B cell (primary cell): ENCODE measurements around the gene NR3C2. TPM values are rescaled to one million over a fixed set of nuclear protein-coding genes. Genes with fewer than 3 reads are reported as not detected.

Experiments
- ATAC-seq: fragments of 200-7000 bp; cut with Tn5 transposase; one replicate; pipeline ENCODE4 v1.10.0; 2021; ENCODE audit warnings: low read depth, mild to moderate bottlenecking, moderate number of reproducible peaks, moderate library complexity
- CTCF ChIA-PET: fragments of 350-600 bp; sonication (Branson Sonifier 250); formaldehyde crosslinking; loops from one replicate; lab custom pipeline; 2021; ENCODE audit warnings: antibody characterized with exemption, inconsistent platforms; lab: Charles Lee
- POLR2A ChIA-PET: fragments of 350-600 bp; sonication (Branson Sonifier 250); formaldehyde crosslinking; loops from one replicate; lab custom pipeline; 2021; ENCODE audit warnings: antibody characterized with exemption; lab: Charles Lee
- DNase-seq: peaks from one replicate; pipeline ENCODE4 v3.0.0; 2013
- H2AFZ ChIP-seq: 2 replicates; pipeline ENCODE4 v1.6.1; 2012; ENCODE audit warnings: mild to moderate bottlenecking, low read depth, low read length; ENCODE audit not compliant: insufficient read depth, poor library complexity, severe bottlenecking
- H3K27ac ChIP-seq, 2 donors: 1 replicate in 1 of 2; 2 replicates in 1 of 2; pipeline ENCODE4 v1.5.1; 2012 to 2013; ENCODE audit warnings: low read length in 2 of 2, mild to moderate bottlenecking in 2 of 2, moderate library complexity in 1 of 2
- H3K27me3 ChIP-seq, 4 experiments: fragments of 200-600 bp in 1 of 4; sonication (generic) in 1 of 4; replicated peaks in 1 of 4; 1 replicate in 2 of 4; 2 replicates in 2 of 4; pipeline versions ENCODE4 v1.6.1 to v1.7.0; 2013 to 2016; ENCODE audit warnings: low read length in 3 of 4, mild to moderate bottlenecking in 2 of 4, mixed read lengths in 1 of 4, moderate library complexity in 1 of 4; ENCODE audit not compliant: insufficient read depth in 4 of 4, control insufficient read depth in 3 of 4; ENCODE audit errors: control extremely low read depth in 1 of 4
- H3K36me3 ChIP-seq, 2 experiments: replicated peaks in 1 of 2; 1 replicate in 1 of 2; 2 replicates in 1 of 2; pipeline versions ENCODE4 v1.6.1 to v1.7.1; 2013; ENCODE audit warnings: low read length in 1 of 2; ENCODE audit not compliant: insufficient read depth in 2 of 2, control insufficient read depth in 1 of 2; ENCODE audit errors: control extremely low read depth in 1 of 2, extremely low read depth in 1 of 2
- H3K4me1 ChIP-seq, 2 donors: fragments of 200-600 bp in 1 of 2; sonication (generic) in 1 of 2; 1 replicate in 1 of 2; 2 replicates in 1 of 2; pipeline versions ENCODE4 v1.5.1 to v1.6.1; 2013 to 2017; ENCODE audit warnings: low read length in 2 of 2; ENCODE audit not compliant: control insufficient read depth in 2 of 2, insufficient read depth in 2 of 2
- H3K4me2 ChIP-seq: replicated peaks from 2 replicates; pipeline ENCODE3; 2012; ENCODE audit warnings: mild to moderate bottlenecking, low read depth, low read length; ENCODE audit not compliant: poor library complexity, severe bottlenecking
- H3K4me3 ChIP-seq, 5 experiments: fragments of 200-600 bp in 1 of 5; sonication (generic) in 1 of 5; 1 replicate in 3 of 5; 2 replicates in 2 of 5; pipeline versions ENCODE4 v1.5.1 to v1.7.0; 2011 to 2016; ENCODE audit warnings: low read length in 4 of 5, mild to moderate bottlenecking in 4 of 5, low read depth in 2 of 5, control low read depth in 1 of 5, moderate library complexity in 1 of 5; ENCODE audit not compliant: insufficient read depth in 1 of 5; ENCODE audit errors: control extremely low read depth in 1 of 5, extremely low read depth in 1 of 5
- H3K79me2 ChIP-seq: fragments of 200-600 bp; sonication (generic); one replicate; pipeline ENCODE4 v1.6.0; 2016; ENCODE audit warnings: low read length; ENCODE audit not compliant: control insufficient read depth, insufficient read depth
- H3K9ac ChIP-seq: fragments of 200-600 bp; sonication (generic); 2 replicates; pipeline ENCODE4 v1.6.1; 2017; ENCODE audit warnings: mild to moderate bottlenecking, low read length, moderate library complexity
- H3K9me3 ChIP-seq, 3 donors: one replicate each; pipeline versions ENCODE4 v1.6.1 to v1.7.1; 2013; ENCODE audit warnings: low read length in 2 of 3; ENCODE audit not compliant: control insufficient read depth in 2 of 3, insufficient read depth in 1 of 3; ENCODE audit errors: control extremely low read depth in 1 of 3
- H4K20me1 ChIP-seq: 2 replicates; pipeline ENCODE4 v1.6.0; 2012; ENCODE audit warnings: mild to moderate bottlenecking, low read length; ENCODE audit not compliant: insufficient read depth, control insufficient read depth, poor library complexity, severe bottlenecking
- H3K27ac Mint-ChIP-seq: one replicate; pipeline ENCODE4 v1.8.0; 2021; ENCODE audit warnings: mixed read lengths
- H3K27me3 Mint-ChIP-seq: one replicate; pipeline ENCODE4 v1.8.0; 2021; ENCODE audit warnings: mixed read lengths
- H3K4me1 Mint-ChIP-seq: one replicate; pipeline ENCODE4 v1.8.0; 2021; ENCODE audit warnings: mixed read lengths
- H3K4me3 Mint-ChIP-seq: one replicate; pipeline ENCODE4 v1.8.0; 2021; ENCODE audit warnings: mixed read lengths
- H3K9me3 Mint-ChIP-seq: one replicate; pipeline ENCODE4 v1.8.0; 2022; ENCODE audit warnings: mixed read lengths; ENCODE audit not compliant: insufficient read depth
- EZH2 ChIP-seq: IDR thresholded peaks from 2 replicates; pipeline ENCODE4 v1.6.1; 2012; ENCODE audit warnings: borderline replicate concordance, low read depth, mild to moderate bottlenecking, moderate library complexity, low read length; ENCODE audit not compliant: insufficient read depth, poor library complexity, severe bottlenecking
- WGBS: methylation state at CpG from one replicate; pipeline ENCODE4 v1.1.5; 2013; ENCODE audit warnings: missing lambda C conversion rate; ENCODE audit not compliant: insufficient coverage; 5-methylcytosine and 5-hydroxymethylcytosine counted together
- intact Hi-C: fragments of 100-400 bp; cut with micrococcal nuclease; formaldehyde crosslinking; loops from one replicate; pipeline ENCODE4 v1.10.0; 2022
- polyA plus RNA-seq: library from polyadenylated mRNA; depleted of rRNA; stranded (reverse); fragments of >200 nt; gene quantifications from 2 replicates; pipeline ENCODE4 v1.2.3, GENCODE V29; 2012
- total RNA-seq, 2 donors: library from RNA; stranded (reverse); fragments of 120-200 nt in 1 of 2; gene quantifications; 1 replicate in 1 of 2; 2 replicates in 1 of 2; pipeline versions ENCODE4 v1.2.3 to v1.2.4, GENCODE V29; 2013 to 2022
- TF ChIP-seq, protein P1 (sequence below): fragments of 200-600 bp; IDR thresholded peaks from one replicate; pipeline ENCODE4 v1.8.0; 2022; ENCODE audit warnings: antibody characterized with exemption, mild to moderate bottlenecking

The NR3C2 gene
- total and polyA plus RNA-seq, 2 donors (not counting 1 experiment from before 2014, with no cell fraction given): 6.7 to 19.3 TPM

DNA sequence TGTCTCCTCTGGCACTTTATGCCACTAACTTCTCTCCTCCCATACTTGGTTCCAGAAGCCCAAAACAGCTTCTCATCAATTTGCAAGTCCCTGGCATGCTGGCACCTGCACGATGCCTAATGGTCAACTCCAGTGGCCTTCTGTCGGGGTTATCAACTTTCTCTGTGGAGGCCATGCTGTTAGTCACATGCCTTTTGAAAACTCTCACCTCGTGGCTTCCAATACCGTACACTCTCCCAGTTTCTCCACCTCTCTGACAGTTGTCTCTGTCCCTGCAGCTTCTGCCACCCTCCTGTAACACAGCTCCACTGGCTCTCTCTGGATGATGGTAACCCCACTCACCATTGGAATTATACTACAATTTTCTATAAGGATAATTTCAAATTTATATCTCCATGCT, 324.0 kb downstream of the NR3C2 start:
- 97% methylated on average over 4 of the region's 4 CpGs for WGBS
- Histone ChIP-seq H4K20me1 (no peaks in the 10 kb centered on the region), H3K79me2 (no peaks in the 10 kb centered on the region), H3K4me1 (no peaks in the 10 kb centered on the region), H2AFZ (no peak overlapping the region), H3K9me3 (peaks cover 0 to 6% (median under 1%) of the 10 kb centered on the region in 3 donors), H3K9ac (no peak overlapping the region), H3K27me3 (no peaks in the 10 kb centered on the region), H3K27ac (no peak overlapping the region), H3K4me2 (no peak overlapping the region), H3K4me3 (no peak overlapping the region), H3K36me3 (no peaks in the 10 kb centered on the region)
- ChIA-PET CTCF (no interaction called here), POLR2A (no interaction called here)
- intact Hi-C loops: no loop called here
- Mint-ChIP-seq H3K4me1 (no peaks in the 10 kb centered on the region), H3K9me3 (peaks cover 7% of the 10 kb centered on the region), H3K4me3 (no peak overlapping the region), H3K27ac (no peak overlapping the region), H3K27me3 (no peaks in the 10 kb centered on the region)
- ATAC-seq (no peak), DNase-seq (no peak)
- TF ChIP-seq, protein P1, sequence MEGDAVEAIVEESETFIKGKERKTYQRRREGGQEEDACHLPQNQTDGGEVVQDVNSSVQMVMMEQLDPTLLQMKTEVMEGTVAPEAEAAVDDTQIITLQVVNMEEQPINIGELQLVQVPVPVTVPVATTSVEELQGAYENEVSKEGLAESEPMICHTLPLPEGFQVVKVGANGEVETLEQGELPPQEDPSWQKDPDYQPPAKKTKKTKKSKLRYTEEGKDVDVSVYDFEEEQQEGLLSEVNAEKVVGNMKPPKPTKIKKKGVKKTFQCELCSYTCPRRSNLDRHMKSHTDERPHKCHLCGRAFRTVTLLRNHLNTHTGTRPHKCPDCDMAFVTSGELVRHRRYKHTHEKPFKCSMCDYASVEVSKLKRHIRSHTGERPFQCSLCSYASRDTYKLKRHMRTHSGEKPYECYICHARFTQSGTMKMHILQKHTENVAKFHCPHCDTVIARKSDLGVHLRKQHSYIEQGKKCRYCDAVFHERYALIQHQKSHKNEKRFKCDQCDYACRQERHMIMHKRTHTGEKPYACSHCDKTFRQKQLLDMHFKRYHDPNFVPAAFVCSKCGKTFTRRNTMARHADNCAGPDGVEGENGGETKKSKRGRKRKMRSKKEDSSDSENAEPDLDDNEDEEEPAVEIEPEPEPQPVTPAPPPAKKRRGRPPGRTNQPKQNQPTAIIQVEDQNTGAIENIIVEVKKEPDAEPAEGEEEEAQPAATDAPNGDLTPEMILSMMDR: no peak
- TF ChIP-seq EZH2: no peak

DNA sequence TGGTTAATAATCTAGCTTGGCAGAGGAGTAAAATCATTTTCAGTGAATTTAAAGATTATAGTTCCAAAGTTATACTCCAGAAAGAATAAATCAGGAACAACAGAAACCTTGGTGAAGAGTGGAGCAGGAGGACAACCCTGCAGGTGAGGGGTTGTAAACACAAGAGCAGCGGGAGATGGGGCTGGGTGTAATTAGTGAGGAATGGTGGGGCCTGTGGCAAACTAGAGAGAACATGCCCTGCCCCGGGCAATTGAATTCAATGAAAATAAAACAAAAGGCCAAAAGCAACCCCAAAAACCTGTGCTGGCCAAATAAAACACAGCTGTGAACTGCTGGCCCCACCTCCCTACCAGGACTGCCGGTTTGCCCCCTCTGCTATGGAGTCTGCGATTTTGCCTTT, 325.2 kb downstream of the NR3C2 start:
- Histone ChIP-seq H4K20me1 (no peaks in the 10 kb centered on the region), H3K4me3 (no peak overlapping the region), H3K27me3 (no peaks in the 10 kb centered on the region), H3K9ac (no peak overlapping the region), H3K4me1 (no peaks in the 10 kb centered on the region), H3K36me3 (no peaks in the 10 kb centered on the region), H3K4me2 (no peak overlapping the region), H3K27ac (no peak overlapping the region), H3K79me2 (no peaks in the 10 kb centered on the region), H2AFZ (no peak overlapping the region), H3K9me3 (no peaks in the 10 kb centered on the region)
- Mint-ChIP-seq H3K4me1 (no peaks in the 10 kb centered on the region), H3K27ac (no peak overlapping the region), H3K9me3 (peaks cover 2% of the 10 kb centered on the region), H3K27me3 (no peaks in the 10 kb centered on the region), H3K4me3 (no peak overlapping the region)
- ChIA-PET CTCF (no interaction called here), POLR2A (no interaction called here)
- WGBS: 95% methylated on average over 3 of the region's 4 CpGs
- TF ChIP-seq EZH2: no peak
- TF ChIP-seq, protein P1: no peak
- ATAC-seq: no peak
- intact Hi-C loops: no loop called here
- no peak for DNase-seq
